Mucosa of descending colon (tissue), 3 donors: ENCODE results near the gene SLC23A3. TPM values are rescaled to one million over a fixed set of nuclear protein-coding genes. Genes with fewer than 3 reads are reported as not detected.
A peak's percentile ranks its signal among the peaks of the same experiment; 100 is the strongest.

ENCODE experiments used
- ATAC-seq: fragments of 200-7000 bp; cut with Tn5 transposase; one replicate; pipeline ENCODE4 v1.9.1; 2020; ENCODE audit warnings: mild to moderate bottlenecking, moderate library complexity
- DNase-seq, 3 donors: peaks; one replicate each; pipeline ENCODE4 v3.0.0-alpha.2; 2020
- H3K36me3 ChIP-seq: fragments of 200-600 bp; one replicate; pipeline ENCODE4 v1.8.0; 2021; ENCODE audit warnings: low read depth, mild to moderate bottlenecking
- H3K4me1 ChIP-seq: fragments of 200-600 bp; one replicate; pipeline ENCODE4 v1.8.0; 2021; ENCODE audit warnings: low read depth, mild to moderate bottlenecking
- H3K4me3 ChIP-seq: fragments of 200-600 bp; one replicate; pipeline ENCODE4 v1.8.0; 2021; ENCODE audit warnings: mild to moderate bottlenecking
- H3K9me3 ChIP-seq: fragments of 200-600 bp; one replicate; pipeline ENCODE4 v1.8.0; 2021; ENCODE audit warnings: mild to moderate bottlenecking
- CTCF ChIP-seq: fragments of 200-600 bp; IDR thresholded peaks from one replicate; pipeline ENCODE4 v1.8.0; 2022; ENCODE audit warnings: antibody characterized with exemption, mild to moderate bottlenecking
- intact Hi-C, 2 donors: fragments of 100-400 bp; cut with DNase I in 1 of 2; cut with micrococcal nuclease in 1 of 2; formaldehyde crosslinking; loops; one replicate each; pipeline versions ENCODE4 v1.11.0 to v1.11.1; 2022; cut with DNase I, micrococcal nuclease
- total RNA-seq, 3 donors: library from RNA; stranded (reverse); fragmentation: NEBNext Ultra II Directional in 2 of 3; extraction: Animal tissue kit (Norgen Biotek cat#: 25700) in 2 of 3; gene quantifications; one replicate each; pipeline versions ENCODE4 v1.2.1 to v1.2.4, GENCODE V29; 2021 to 2023
- donor health status: DM: no; HTN: no; CAD: no; lungs with moderate emphysema.
- donor health status: DM: no; HTN: no; CAD: no.
- donor health status: DM: no; HTN: yes; CAD: no.

Gene SLC23A3
- total RNA-seq, 3 donors from 2014 or later, result 5.8 to 13.6 (median 7.6) TPM

GRCh38 chr2:219178377-219179175, 8.7 kb upstream of the SLC23A3 start:
- ATAC-seq (peak; percentile 9), DNase-seq (peak; percentile 70 to 83 (median 78))
- TF ChIP-seq CTCF, result no peak
- H3K4me1 ChIP-seq, result peaks cover 42% of the 10 kb centered on the region
- H3K4me3 ChIP-seq, result peak overlapping the region; percentile 91
- intact Hi-C loops, result no loop called here
- H3K36me3 ChIP-seq, result peaks cover 4% of the 10 kb centered on the region
- no peaks in the 10 kb centered on the region for H3K9me3 ChIP-seq

- ATAC-seq, result peak; percentile 78
- H3K9me3 ChIP-seq, result no peaks in the 10 kb centered on the region
- peak; percentile 20 for TF ChIP-seq CTCF
- peak; percentile 89 to 90 (median 89) for DNase-seq
- H3K4me1 ChIP-seq, result peaks cover 34% of the 10 kb centered on the region
- H3K36me3 ChIP-seq, result peaks cover 4% of the 10 kb centered on the region
- intact Hi-C loops, result no loop called here
- H3K4me3 ChIP-seq, result peak within 1 kb of the TSS; percentile 91
These were observed 7.9 kb upstream of the SLC23A3 start, which contains the start of gene RETREG2 for GRCh38 chr2:219177552-219178376. Gene RETREG2, plus strand, starts transcription at chr2:219178275. Its CDS starts 78 bp downstream, at chr2:219178353.

- H3K4me1 ChIP-seq, result peaks cover 27% of the 10 kb centered on the region
- H3K4me3 ChIP-seq, result peak within 1 kb of the TSS; percentile 91
- intact Hi-C loops, result no loop called here
- peak; percentile 89 for ATAC-seq
- DNase-seq, result peak; percentile 93 to 96 (median 95)
- TF ChIP-seq CTCF, result no peak
- no peaks in the 10 kb centered on the region for H3K9me3 ChIP-seq
- peaks cover 4% of the 10 kb centered on the region for H3K36me3 ChIP-seq
These were observed 7.2 kb upstream of the SLC23A3 start, which contains the start of gene CNPPD1 for GRCh38 chr2:219176818-219177551. Gene CNPPD1, minus strand, starts transcription at chr2:219176925. Its CDS starts 97 bp downstream, at chr2:219176828.

GRCh38 chr2:219175928-219176817, 6.3 kb upstream of the SLC23A3 start:
- intact Hi-C loops, result no loop called here
- H3K36me3 ChIP-seq, result peaks cover 4% of the 10 kb centered on the region
- H3K4me1 ChIP-seq, result peaks cover 24% of the 10 kb centered on the region
- DNase-seq (peak; percentile 63 to 85 (median 75)), ATAC-seq (peak; percentile 47)
- H3K4me3 ChIP-seq, result peak overlapping the region; percentile 91
- no peaks in the 10 kb centered on the region for H3K9me3 ChIP-seq
- TF ChIP-seq CTCF, result no peak
